OCI-LY1 (cell line): ENCODE measurements around the gene CSMD2.

ENCODE experiments used
- H2AFZ ChIP-seq: fragments of 200-600 bp; sonication (generic), shearing (Covaris generic); 2 replicates; pipeline ENCODE4 v1.6.0; 2014; ENCODE audit warnings: antibody characterized with exemption, mild to moderate bottlenecking, low read length
- H3F3A ChIP-seq: fragments of 200-600 bp; sonication (generic), shearing (Covaris generic); 2 replicates; pipeline ENCODE4 v1.6.0; 2014; ENCODE audit warnings: mild to moderate bottlenecking, antibody characterized with exemption, low read length, moderate library complexity; ENCODE audit not compliant: insufficient read depth
- H3K27ac ChIP-seq: fragments of 200-600 bp; sonication (generic); 2 replicates; pipeline ENCODE4 v1.5.1; 2014; ENCODE audit warnings: low read length, mixed run types, mild to moderate bottlenecking, low read depth; ENCODE audit not compliant: poor library complexity, severe bottlenecking
- H3K27me3 ChIP-seq: fragments of 200-600 bp; sonication (generic); 2 replicates; pipeline ENCODE4 v1.6.0; 2014; ENCODE audit warnings: antibody characterized with exemption, mild to moderate bottlenecking, low read length, moderate library complexity; ENCODE audit not compliant: insufficient read depth
- H3K36me3 ChIP-seq: fragments of 200-600 bp; sonication (generic); 2 replicates; pipeline ENCODE4 v1.6.1; 2014; ENCODE audit warnings: mild to moderate bottlenecking, antibody characterized with exemption, low read length, moderate library complexity, mixed read lengths; ENCODE audit not compliant: insufficient read depth
- H3K4me1 ChIP-seq: fragments of 200-600 bp; sonication (generic); 2 replicates; pipeline ENCODE4 v1.5.1; 2014; ENCODE audit warnings: mild to moderate bottlenecking, low read length, moderate library complexity; ENCODE audit not compliant: insufficient read depth, severe bottlenecking
- H3K4me2 ChIP-seq: fragments of 200-600 bp; sonication (generic), shearing (Covaris generic); 2 replicates; pipeline ENCODE4 v1.6.1; 2014; ENCODE audit warnings: low read length
- H3K4me3 ChIP-seq: fragments of 200-600 bp; sonication (generic); 2 replicates; pipeline ENCODE4 v1.5.1; 2014; ENCODE audit warnings: low read length, low read depth, mild to moderate bottlenecking, mixed read lengths; ENCODE audit not compliant: poor library complexity, severe bottlenecking
- H3K79me2 ChIP-seq: fragments of 200-600 bp; shearing (Covaris generic); 2 replicates; pipeline ENCODE4 v1.6.1; 2016; ENCODE audit warnings: mixed run types, low read length, mixed read lengths; ENCODE audit not compliant: insufficient read depth
- H3K9ac ChIP-seq: fragments of 200-600 bp; sonication (generic), shearing (Covaris generic); 2 replicates; pipeline ENCODE4 v1.6.1; 2014; ENCODE audit warnings: mild to moderate bottlenecking, low read length, mixed read lengths
- H3K9me2 ChIP-seq: fragments of 200-600 bp; sonication (generic), shearing (Covaris generic); 2 replicates; pipeline ENCODE4 v1.6.1; 2014; ENCODE audit warnings: low read depth, mild to moderate bottlenecking, low read length, mixed read lengths
- H3K9me3 ChIP-seq: fragments of 200-600 bp; shearing (Covaris generic); 2 replicates; pipeline ENCODE4 v1.6.1; 2014; ENCODE audit warnings: low read length, mixed read lengths
- H4K20me1 ChIP-seq: fragments of 200-600 bp; sonication (generic), shearing (Covaris generic); 2 replicates; pipeline ENCODE4 v1.6.0; 2016; ENCODE audit warnings: mild to moderate bottlenecking, low read length; ENCODE audit not compliant: insufficient read depth
- CTCF ChIP-seq: fragments of 200-600 bp; sonication (generic), shearing (Covaris generic); IDR thresholded peaks from 2 replicates; pipeline ENCODE4 v1.5.1; 2017; ENCODE audit warnings: mild to moderate bottlenecking, antibody characterized with exemption, low read length, moderate library complexity, mixed read lengths
- EZH2 ChIP-seq: fragments of 200-600 bp; sonication (generic), shearing (Covaris generic); IDR thresholded peaks from 2 replicates; pipeline ENCODE4 v1.8.0; 2017; ENCODE audit warnings: borderline replicate concordance, mixed run types, mild to moderate bottlenecking, antibody characterized with exemption, low read length, moderate library complexity, mixed read lengths

The CSMD2 gene

GRCh38 chr1:33667386-33668282 is 497.4 kb downstream of the CSMD2 start:
- no peaks in the 10 kb centered on the region for H3K9me3 ChIP-seq
- no peak overlapping the region for H3K9ac ChIP-seq
- no peak overlapping the region for H3K4me2 ChIP-seq
- H3K27ac ChIP-seq, result no peak overlapping the region
- no peaks in the 10 kb centered on the region for H3K9me2 ChIP-seq
- no peak overlapping the region for H3K4me3 ChIP-seq
- H3K27me3 ChIP-seq, result no peaks in the 10 kb centered on the region
- no peaks in the 10 kb centered on the region for H3K4me1 ChIP-seq
- no peak for TF ChIP-seq EZH2
- TF ChIP-seq CTCF, result no peak
- no peaks in the 10 kb centered on the region for H3K79me2 ChIP-seq
- no peak overlapping the region for H2AFZ ChIP-seq
- no peaks in the 10 kb centered on the region for H3F3A ChIP-seq
- no peaks in the 10 kb centered on the region for H4K20me1 ChIP-seq
- H3K36me3 ChIP-seq, result no peaks in the 10 kb centered on the region

GRCh38 chr1:33666616-33667015 is 498.4 kb downstream of the CSMD2 start:
- H3K36me3 ChIP-seq, result no peaks in the 10 kb centered on the region
- H4K20me1 ChIP-seq, result no peaks in the 10 kb centered on the region
- no peaks in the 10 kb centered on the region for H3K4me1 ChIP-seq
- H3K27me3 ChIP-seq, result no peaks in the 10 kb centered on the region
- H3F3A ChIP-seq, result no peaks in the 10 kb centered on the region
- H3K4me3 ChIP-seq, result no peak overlapping the region
- TF ChIP-seq CTCF, result no peak
- TF ChIP-seq EZH2, result no peak
- H3K9ac ChIP-seq, result no peak overlapping the region
- no peak overlapping the region for H2AFZ ChIP-seq
- H3K79me2 ChIP-seq, result no peaks in the 10 kb centered on the region
- H3K9me3 ChIP-seq, result no peaks in the 10 kb centered on the region
- no peak overlapping the region for H3K4me2 ChIP-seq
- no peaks in the 10 kb centered on the region for H3K9me2 ChIP-seq
- H3K27ac ChIP-seq, result no peak overlapping the region

GRCh38 chr1:33661811-33662454 is 503.1 kb downstream of the CSMD2 start:
- no peak overlapping the region for H3K4me3 ChIP-seq
- no peaks in the 10 kb centered on the region for H4K20me1 ChIP-seq
- H3K9me2 ChIP-seq, result no peaks in the 10 kb centered on the region
- H3K27me3 ChIP-seq, result no peaks in the 10 kb centered on the region
- H3K4me2 ChIP-seq, result no peak overlapping the region
- H3K79me2 ChIP-seq, result no peaks in the 10 kb centered on the region
- no peaks in the 10 kb centered on the region for H3K36me3 ChIP-seq
- H3K9ac ChIP-seq, result no peak overlapping the region
- TF ChIP-seq CTCF, result no peak
- TF ChIP-seq EZH2, result no peak
- H3K27ac ChIP-seq, result no peak overlapping the region
- no peaks in the 10 kb centered on the region for H3K9me3 ChIP-seq
- H3K4me1 ChIP-seq, result no peaks in the 10 kb centered on the region
- H3F3A ChIP-seq, result no peaks in the 10 kb centered on the region
- H2AFZ ChIP-seq, result no peak overlapping the region
